Progenitor cell of endocrine pancreas (in vitro differentiated cells): Measurements from ENCODE around the gene CREM. TPM values are rescaled to one million over a fixed set of nuclear protein-coding genes. Genes with fewer than 3 reads are reported as not detected.

Experiments used
- DNase-seq: peaks from one replicate; pipeline ENCODE4 v3.0.0; 2021; ENCODE audit warnings: low spot score; ENCODE audit not compliant: unreplicated experiment
- H3K27ac Mint-ChIP-seq: 2 replicates; pipeline ENCODE4 v1.8.0; 2021; ENCODE audit warnings: mild to moderate bottlenecking, moderate library complexity, mixed read lengths
- H3K27me3 Mint-ChIP-seq: 2 replicates; pipeline ENCODE4 v1.8.0; 2021; ENCODE audit warnings: mixed read lengths
- H3K36me3 Mint-ChIP-seq: 2 replicates; pipeline ENCODE4 v1.8.0; 2022; ENCODE audit warnings: mixed read lengths; ENCODE audit not compliant: insufficient read depth
- H3K4me1 Mint-ChIP-seq: 2 replicates; pipeline ENCODE4 v1.8.0; 2021; ENCODE audit warnings: low read depth, mixed read lengths
- H3K4me3 Mint-ChIP-seq: 2 replicates; pipeline ENCODE4 v1.8.0; 2021; ENCODE audit warnings: low read depth, mild to moderate bottlenecking, moderate library complexity, mixed read lengths
- H3K9me3 Mint-ChIP-seq: 2 replicates; pipeline ENCODE4 v1.8.0; 2021; ENCODE audit warnings: low read depth, mixed read lengths
- total RNA-seq: library from RNA; stranded (reverse); gene quantifications from 2 replicates; pipeline ENCODE4 v1.2.1, GENCODE V29; 2021
- TF ChIP-seq, protein P1 (sequence below): fragments of 200-600 bp; sonication (generic); IDR thresholded peaks from one replicate; pipeline ENCODE4 v1.5.0; 2021; ENCODE audit warnings: antibody characterized with exemption, mild to moderate bottlenecking; ENCODE audit not compliant: unreplicated experiment

CREM gene
- total RNA-seq, 1 donor from 2014 or later = 36.1 TPM

DNA sequence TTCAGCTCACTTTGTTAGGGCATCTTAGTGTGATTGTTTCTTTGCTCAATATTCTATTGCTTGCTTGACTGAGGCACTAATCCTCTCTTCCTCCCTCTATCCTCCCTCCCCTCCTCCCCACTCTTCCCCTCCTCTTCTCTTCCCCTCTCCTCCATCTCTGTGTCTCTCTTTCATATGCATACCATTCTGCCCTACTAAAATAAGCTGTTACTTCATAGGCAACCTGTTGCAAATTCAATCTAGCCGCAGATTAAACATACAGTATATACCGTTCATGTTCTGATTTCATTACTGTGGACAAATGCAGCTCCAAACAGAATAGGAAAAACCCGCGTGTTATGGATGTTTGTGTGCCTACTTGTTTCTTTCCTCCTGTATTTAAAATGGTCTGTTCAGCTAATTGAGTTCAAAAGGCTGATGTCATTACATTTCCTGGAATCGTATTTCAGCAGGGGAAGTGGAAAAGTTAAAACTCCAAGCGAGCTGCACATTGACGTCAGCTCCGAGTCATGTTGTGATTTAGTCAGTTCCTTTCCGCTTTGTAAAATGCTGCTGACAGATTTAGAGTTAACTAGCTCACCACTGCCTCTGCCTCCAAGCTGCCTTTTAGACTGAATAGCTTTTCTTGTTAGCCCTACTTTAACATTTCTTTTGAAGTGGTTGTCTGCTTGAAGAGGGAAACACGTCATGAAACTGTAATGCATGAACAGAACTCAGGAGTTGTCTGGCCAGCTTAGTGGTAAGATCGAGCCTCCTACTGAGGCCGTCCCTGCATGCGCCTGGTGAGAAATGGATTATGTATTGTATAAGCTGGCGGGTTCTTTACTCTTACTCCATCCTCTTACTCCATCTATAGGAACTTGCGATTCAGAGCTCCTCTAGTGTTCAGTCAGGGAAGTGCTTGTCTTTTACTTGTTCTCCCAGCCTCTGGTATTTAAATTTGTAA lies 69.0 kb downstream of the CREM start:
- TF ChIP-seq, protein P1, sequence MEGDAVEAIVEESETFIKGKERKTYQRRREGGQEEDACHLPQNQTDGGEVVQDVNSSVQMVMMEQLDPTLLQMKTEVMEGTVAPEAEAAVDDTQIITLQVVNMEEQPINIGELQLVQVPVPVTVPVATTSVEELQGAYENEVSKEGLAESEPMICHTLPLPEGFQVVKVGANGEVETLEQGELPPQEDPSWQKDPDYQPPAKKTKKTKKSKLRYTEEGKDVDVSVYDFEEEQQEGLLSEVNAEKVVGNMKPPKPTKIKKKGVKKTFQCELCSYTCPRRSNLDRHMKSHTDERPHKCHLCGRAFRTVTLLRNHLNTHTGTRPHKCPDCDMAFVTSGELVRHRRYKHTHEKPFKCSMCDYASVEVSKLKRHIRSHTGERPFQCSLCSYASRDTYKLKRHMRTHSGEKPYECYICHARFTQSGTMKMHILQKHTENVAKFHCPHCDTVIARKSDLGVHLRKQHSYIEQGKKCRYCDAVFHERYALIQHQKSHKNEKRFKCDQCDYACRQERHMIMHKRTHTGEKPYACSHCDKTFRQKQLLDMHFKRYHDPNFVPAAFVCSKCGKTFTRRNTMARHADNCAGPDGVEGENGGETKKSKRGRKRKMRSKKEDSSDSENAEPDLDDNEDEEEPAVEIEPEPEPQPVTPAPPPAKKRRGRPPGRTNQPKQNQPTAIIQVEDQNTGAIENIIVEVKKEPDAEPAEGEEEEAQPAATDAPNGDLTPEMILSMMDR = peak; percentile 78
- peaks cover 5% of the 10 kb centered on the region for H3K36me3 Mint-ChIP-seq
- H3K27ac Mint-ChIP-seq = peak overlapping the region; percentile 97
- H3K27me3 Mint-ChIP-seq = no peaks in the 10 kb centered on the region
- peak overlapping the region; percentile 73 for H3K4me3 Mint-ChIP-seq
- DNase-seq = no peak
- peaks cover 11% of the 10 kb centered on the region for H3K4me1 Mint-ChIP-seq
- H3K9me3 Mint-ChIP-seq = no peaks in the 10 kb centered on the region

- H3K27me3 Mint-ChIP-seq = no peaks in the 10 kb centered on the region
- H3K4me1 Mint-ChIP-seq = peaks cover 6% of the 10 kb centered on the region
- H3K4me3 Mint-ChIP-seq = no peak overlapping the region
- no peak for DNase-seq
- no peaks in the 10 kb centered on the region for H3K9me3 Mint-ChIP-seq
- TF ChIP-seq, protein P1 = no peak
- H3K27ac Mint-ChIP-seq = no peak overlapping the region
- H3K36me3 Mint-ChIP-seq = no peaks in the 10 kb centered on the region
Measured at GRCh38 chr10:35200487-35200886, 73.8 kb downstream of the CREM start.

GRCh38 chr10:35201234-35201633 lies 74.6 kb downstream of the CREM start:
- DNase-seq = no peak
- no peaks in the 10 kb centered on the region for H3K27me3 Mint-ChIP-seq
- TF ChIP-seq, protein P1 = no peak
- no peaks in the 10 kb centered on the region for H3K36me3 Mint-ChIP-seq
- no peak overlapping the region for H3K4me3 Mint-ChIP-seq
- H3K4me1 Mint-ChIP-seq = no peaks in the 10 kb centered on the region
- no peak overlapping the region for H3K27ac Mint-ChIP-seq
- no peaks in the 10 kb centered on the region for H3K9me3 Mint-ChIP-seq

DNA sequence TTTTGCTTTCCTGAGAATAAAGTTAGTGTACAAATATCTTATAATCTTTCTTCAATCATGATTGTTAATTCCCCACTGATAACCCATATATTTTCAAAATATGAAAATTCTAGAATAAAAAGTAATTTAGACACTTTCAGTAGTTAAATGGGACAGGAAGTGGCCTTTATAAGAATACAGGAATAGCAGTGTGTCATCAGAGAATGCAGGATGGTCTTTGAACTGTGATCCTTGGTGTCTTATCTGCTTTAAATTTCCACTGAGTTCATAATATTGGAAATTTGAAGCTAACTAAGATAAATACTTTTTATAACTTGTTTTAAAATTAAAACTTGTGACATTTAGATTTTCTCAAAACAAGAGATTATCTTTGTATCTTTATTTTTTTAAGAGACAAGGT lies 75.4 kb downstream of the CREM start:
- peaks cover 2% of the 10 kb centered on the region for H3K36me3 Mint-ChIP-seq
- no peaks in the 10 kb centered on the region for H3K27me3 Mint-ChIP-seq
- no peak for DNase-seq
- H3K9me3 Mint-ChIP-seq = no peaks in the 10 kb centered on the region
- no peaks in the 10 kb centered on the region for H3K4me1 Mint-ChIP-seq
- H3K27ac Mint-ChIP-seq = no peak overlapping the region
- TF ChIP-seq, protein P1 = no peak
- H3K4me3 Mint-ChIP-seq = no peak overlapping the region

GRCh38 chr10:35203745-35204144 lies 77.1 kb downstream of the CREM start:
- Mint-ChIP-seq H3K4me3 (no peak overlapping the region), H3K27ac (no peak overlapping the region), H3K9me3 (no peaks in the 10 kb centered on the region), H3K36me3 (peaks cover 2% of the 10 kb centered on the region), H3K4me1 (no peaks in the 10 kb centered on the region), H3K27me3 (no peaks in the 10 kb centered on the region)
- no peak for DNase-seq
- TF ChIP-seq, protein P1 = no peak
